H4 (cell line): Measurements from ENCODE around the gene TMEM86B. TPM values are rescaled to one million over a fixed set of nuclear protein-coding genes. Genes with fewer than 3 reads are reported as not detected.
A peak's percentile ranks its signal among the peaks of the same experiment; 100 is the strongest.
"Not testable (repeated sequence)": the region's sequence is repeated elsewhere in the genome, so short reads cannot be mapped to it uniquely, and the experiment has no call there.

Source experiments
- DNase-seq: peaks from one replicate; pipeline ENCODE4 v3.0.0-alpha.2; 2015; ENCODE audit warnings: low spot score
- total RNA-seq: library from RNA; depleted of rRNA; stranded (reverse); fragments of >200 nt; shearing (Covaris generic); gene quantifications from 2 replicates; pipeline ENCODE4 v1.2.3, GENCODE V29; 2014

Gene TMEM86B
- total RNA-seq, 1 experiment from 2014 or later: 0.81 TPM

DNA sequence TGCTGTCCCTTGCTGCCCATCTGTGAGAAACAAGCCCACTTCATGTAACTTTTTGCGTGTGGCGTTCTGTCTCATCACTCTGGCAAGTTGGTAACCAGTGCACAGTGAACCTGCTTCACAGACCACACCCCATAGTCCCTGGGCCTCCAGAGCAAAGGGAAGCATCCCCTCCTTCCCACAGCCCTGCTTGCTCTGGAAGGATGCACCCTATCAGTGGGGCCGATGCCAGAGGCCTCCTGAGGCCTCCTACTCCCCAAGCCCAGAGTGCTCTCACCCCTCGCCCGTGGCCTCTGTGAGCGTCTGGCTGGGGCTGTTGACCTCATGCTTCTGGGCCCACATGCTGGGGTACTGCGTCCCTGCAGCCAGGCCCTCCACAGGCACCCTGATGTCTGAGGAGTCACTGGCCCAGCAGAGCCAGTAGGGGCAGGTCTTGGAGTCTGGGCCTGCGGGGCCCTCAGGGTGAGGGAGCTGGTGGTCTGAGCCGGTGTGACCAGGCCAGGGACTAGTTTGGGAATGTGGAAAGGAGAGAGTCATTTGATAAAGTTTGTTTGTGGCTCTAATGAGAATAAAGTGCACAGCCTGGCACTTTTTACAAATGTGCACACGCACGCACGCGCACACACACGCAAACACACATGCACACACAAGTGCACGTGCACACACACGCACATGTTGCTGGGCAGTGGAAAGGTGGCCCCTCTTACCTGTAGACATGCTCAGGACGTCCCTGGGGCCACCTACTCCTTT is 5.1 kb downstream of the TMEM86B start:
- no peak for DNase-seq

DNA sequence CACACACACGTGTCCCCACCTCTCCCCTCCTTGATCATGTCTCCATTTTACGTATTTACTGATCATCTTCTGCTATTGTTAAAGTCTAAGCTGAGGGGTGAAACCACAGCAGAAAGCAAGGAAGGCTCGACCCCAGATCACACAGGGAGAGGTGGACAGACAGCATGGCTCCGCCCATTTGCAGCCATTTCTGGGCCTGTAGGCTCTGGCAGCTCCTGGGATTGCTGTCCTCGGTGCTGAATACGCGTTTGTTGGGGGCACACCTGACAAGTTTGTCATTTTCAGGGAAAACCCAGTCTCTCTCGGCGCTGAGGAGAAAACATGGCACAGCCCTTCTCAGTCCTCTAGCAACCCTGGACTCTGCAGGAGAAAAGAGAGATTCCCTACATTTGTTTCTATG is 8.0 kb downstream of the TMEM86B start:
- no peak for DNase-seq

DNA sequence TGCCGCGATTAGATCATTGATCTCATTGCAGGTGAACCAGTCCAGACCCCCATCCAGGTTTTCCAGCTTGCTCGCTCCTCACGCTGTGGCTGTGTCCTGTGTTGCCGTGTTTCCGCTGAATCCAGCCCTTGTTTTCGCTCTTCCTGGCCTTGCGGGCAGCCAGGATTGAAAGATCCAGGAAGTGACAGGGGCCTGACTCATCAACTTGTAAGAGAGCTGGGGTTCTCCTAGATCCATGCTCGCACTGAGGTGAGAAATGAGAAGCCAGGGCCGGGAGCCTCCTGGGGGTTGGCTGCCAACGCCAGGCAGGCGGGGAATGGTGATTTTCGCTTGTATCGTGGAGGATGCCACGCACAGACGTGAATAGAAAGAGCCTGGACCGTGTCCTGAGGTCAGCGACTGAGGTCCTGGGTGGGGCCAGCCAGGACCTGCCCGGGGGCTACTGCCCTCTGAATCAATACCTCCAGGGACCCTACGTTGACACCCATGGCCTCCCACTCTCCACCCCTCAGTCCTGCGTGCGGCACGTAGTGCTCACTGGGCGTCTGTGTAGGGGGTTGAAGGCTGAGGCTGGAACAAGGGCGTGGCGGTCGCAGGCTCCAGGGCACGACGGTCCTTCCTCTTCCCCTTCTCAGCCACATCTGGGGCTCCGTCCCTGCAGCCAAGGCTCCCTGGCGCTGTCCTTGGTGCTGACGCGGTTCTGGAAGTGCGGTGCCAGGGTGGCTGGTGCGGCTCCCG is 11.9 kb downstream of the TMEM86B start:
- peak; percentile 100 for DNase-seq

DNA sequence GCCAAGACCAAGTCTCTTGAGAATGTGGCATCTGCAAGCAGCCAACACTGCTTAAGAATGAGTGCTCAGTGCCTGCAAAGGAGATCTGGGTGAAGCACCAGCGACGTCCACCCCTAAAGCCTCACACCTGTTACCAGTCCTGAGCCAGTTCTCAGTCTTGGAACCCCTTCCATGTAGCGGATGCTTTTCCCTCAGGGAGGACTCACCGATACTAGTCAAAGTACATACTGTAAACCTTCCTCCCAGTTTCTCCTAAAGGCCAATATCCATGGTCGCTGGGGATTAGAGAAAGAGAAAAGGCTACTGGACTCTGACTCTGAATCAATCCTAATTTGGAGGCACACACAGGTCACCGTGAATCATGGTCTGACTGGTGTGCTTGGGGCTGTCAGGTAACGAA is 15.0 kb downstream of the TMEM86B start:
- no peak for DNase-seq

DNA sequence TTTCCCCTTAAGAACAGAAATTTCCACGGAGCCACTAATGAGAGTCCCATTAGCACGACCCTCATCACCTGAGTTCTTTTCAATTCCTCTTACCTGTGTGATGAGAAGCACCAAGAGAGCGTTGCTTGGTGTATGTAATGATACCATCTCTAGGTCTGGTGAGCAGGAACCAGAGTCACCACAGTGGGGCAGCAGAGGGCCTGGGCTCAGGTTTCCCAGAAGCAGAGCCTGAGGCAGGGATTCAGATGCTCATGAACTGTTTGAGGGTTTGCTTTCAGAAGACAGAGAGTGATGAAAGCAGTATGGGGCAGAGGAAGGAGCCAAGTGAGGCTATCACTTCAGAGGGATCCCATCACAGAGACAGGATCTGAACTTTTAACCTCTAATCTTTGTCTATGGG is 16.1 kb downstream of the TMEM86B start:
- DNase-seq: peak; percentile 57

DNA sequence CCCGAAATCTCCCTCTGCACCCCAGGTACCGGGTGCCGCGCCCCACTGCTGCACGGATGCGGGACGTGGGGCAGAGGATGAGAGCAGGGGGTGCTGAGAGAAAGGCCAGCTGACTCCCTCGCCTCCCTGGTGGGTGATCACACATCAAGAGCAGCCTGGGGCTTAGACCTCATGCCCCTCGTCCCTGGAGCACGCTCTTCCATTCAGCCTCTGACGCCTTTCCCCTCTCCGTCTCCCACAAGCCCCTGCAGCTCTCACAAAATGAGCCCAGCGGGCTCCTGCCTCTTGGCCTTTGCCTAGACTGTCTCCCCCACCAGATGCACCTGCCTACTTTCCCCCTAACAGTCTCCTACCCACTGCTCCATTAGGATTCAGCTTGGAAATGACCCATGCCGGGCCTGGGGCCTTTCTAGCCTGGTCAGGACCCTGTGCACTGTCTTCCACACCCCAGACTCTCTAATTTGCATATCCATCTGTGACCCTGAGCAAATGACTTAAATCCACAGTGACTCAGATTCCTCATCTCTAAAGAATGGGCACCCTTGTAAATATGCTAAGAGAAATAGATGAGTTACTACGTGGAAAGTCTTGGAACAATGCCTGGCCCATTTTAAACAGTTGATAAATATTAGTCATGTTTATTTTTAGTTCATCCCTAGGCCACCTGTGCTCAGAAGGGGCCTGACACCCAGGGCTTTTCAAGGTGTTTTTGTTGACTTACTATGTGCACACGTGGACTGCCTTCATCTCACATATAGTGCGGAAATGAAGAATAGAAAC is 18.7 kb downstream of the TMEM86B start:
- DNase-seq: peak; percentile 79

DNA sequence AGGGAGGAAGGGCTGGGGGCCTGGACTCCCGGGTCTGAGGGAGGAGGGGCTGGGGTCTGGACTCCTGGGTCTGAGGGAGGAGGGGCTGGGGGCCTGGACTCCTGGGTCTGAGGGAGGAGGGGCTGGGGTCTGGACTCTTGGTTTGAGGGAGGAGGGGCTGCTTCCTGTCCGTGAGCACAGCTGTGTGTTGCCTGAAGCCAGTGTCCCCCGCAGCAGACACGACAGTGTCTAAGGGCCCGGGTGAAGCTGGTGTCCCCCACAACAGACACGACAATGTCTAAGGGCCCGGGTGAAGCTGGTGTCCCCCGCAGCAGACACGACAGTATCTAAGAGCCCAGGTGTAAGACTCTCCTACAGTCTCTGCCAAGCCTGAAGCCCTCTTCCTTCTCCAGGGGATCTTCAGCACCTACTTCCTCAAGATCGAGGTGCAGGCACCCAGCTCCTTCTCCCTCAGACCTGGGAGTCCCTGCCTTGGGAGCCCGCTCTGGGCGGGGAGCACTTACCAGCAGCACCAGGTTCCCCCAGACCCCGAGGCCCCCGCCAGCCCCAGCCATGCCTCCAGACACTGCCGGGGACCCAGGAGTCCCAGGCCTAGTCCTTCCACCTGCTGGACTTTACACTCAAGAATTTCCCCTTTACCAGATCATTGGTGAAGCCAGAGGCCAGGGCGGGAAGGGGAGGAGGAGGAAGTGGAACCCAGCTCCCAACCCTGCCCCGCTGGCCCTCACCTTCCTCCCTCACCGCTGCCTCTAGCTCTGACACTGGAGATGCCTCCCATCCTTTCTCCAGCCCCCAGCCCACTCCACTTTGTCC is 19.5 kb downstream of the TMEM86B start, which contains the start of gene PTPRH:
PTPRH (minus strand) TSS at position 622 of the 813 bp plus-strand sequence; CDS start at position 554, 68 bp downstream.
- DNase-seq: no peak

DNA sequence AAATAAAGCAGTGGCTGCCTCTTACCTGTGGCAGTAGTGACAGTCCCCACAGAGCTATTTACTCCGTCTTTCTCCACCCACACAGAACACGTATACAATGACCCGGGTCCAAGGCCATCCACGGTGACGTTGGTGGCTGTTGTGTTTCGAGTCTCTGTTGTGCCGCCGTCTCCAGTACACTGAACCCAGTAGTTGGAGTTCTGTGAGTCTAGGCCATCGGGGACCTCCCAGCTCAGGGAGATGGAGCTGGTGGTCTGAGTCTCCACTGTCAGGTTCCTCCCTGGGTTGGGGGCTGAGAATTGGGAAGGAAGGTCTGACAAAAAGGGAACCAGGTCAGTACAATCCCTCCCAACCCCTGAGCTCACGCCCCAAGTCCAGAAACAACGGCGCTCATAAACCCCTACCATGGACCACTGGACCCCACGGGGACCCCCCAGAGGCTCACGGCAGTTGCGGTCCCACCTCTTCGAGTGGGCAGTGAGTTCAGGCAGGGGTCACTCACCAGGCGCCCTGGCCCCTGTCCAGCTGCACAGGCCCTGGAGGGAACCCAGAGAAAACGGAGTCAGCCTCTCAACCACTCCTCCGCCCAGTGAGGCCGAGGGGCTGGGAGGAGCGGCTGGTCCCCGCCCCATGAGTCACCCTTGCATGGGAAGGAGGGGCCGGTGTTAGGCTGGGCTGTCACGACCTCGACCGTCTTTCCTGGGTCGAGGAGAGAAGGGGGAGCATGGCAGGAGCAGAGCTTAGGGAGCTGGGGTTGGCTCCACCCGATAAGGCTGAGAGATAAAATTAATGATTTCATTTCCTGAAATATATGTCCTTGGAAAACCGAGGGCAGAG is 21.7 kb downstream of the TMEM86B start:
- DNase-seq: peak; percentile 94

DNA sequence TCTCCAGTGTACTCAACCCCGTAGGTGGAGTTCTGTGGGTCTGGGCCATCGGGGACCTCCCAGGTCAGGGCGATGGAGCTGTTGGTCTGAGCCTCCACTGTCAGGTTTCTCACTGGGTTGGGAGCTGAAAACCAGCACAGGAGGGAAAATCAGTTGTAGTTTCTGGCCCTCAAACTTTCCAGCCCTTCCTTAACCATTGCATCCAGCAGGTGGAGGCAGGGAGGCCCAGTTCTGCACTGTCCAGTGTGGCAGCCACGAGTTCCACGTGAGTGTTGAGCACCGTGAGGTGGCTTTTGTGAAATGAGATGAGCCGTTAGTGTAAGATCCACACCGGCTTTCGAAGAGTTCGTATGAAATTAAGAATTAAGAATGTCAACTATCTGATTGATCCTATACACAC is 26.4 kb downstream of the TMEM86B start:
- not testable (repeated sequence) for DNase-seq

DNA sequence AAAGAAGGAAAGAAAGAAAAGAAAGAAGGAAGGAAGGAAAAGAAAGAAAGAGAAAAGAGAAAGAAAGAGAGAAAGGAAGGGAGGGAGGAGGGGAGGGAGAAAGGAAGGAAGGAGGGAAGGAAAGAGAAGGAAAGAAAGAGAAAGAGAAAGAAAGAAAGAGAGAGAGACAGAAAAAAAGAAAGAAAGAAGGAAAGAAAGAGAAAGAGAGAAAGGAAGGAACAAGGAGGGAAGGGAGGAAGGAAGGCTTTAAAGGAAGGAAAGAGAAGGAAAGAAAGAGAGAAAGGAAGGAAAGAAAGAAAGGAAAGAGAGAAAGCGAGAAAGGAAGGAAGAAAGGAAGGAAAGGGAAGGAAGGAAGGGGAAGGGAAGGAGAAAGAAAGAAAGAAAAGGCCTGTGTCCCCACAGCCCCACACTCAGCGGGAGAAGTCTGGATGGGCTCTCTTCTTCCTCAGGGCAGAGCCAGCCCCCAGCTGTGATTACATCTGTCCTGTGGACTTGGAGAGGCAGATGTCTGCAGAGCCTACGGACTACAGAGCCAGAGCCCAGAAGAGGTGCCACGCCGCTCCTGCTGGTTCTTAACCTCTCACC is 28.9 kb downstream of the TMEM86B start:
- no peak for DNase-seq

DNA sequence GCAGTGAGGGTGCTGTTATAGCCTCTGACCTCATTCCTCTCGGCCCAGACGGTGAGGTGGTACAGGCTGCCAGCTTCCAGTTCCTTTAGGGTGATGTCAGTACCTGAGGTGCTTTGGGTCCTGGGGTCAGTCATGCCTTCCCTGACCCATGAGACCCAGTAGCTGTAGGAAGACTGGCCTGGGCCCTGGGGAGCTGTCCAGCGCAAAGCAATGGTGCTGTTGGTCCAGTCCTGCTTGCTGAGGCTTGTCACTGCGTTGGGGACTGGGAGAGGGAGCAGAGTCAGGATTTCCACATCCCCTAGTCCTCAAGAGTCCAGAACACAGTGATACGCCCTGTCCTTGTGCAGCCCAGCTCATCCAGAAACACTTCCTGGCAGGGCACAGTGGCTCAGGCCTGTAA is 29.9 kb downstream of the TMEM86B start:
- no peak for DNase-seq

DNA sequence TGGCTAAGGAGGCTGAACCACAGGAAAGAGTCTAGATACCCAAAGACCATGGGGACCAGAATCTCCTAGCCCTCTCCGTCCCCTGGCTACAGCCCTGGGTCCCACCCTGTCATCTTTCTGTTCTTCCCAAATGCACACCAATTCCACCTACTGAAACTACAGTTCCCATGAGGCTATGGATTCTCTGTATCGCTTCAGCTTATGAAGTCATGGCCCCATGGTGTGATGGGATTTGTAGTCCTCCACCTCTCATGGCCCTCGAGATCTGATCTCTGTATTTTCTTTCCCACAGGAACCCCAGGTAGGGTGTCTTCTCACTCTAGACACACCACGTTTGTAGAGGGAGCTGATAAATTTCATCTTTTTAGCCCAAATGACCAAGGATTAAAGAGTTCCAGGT is 31.0 kb downstream of the TMEM86B start:
- no peak for DNase-seq

DNA sequence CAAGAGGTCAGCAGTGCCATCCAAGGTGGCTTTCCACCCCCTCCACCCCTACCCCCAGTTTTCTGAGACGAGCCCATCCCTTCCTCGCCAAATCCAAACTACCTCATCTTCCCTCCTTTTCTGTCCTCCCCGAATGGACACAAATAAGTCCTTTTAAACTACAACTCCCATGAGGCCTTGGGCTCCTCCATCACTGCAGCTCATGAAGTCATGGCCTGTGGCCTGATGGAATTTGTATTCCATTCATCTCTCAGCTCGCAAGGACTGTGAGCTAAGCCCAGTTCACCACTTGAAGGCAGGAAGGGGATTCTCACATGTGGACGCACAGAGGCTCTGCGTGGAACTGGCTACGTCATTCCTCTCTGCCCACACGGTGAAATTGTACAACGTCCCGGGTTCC is 31.8 kb downstream of the TMEM86B start:
- DNase-seq: no peak

DNA sequence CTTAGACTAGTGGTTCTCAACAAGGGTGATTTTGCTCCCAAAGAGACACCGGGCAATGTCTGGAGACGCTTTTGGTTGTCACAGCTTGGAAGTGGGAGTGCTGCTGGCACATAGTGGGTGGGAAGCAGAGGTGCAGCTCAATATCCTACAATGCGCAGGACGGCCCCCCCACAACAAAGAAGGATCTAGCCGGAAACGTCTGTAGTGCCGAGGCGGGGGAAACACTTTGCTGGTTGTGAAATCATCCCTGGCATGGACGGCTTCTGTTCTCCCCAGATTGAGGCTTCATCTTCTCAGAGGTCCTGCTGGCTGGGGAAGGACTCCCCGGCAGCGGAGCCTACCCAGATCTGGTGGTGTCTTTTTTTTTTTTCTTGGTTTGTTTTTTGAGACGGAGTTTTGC is 35.1 kb downstream of the TMEM86B start:
- no peak for DNase-seq

DNA sequence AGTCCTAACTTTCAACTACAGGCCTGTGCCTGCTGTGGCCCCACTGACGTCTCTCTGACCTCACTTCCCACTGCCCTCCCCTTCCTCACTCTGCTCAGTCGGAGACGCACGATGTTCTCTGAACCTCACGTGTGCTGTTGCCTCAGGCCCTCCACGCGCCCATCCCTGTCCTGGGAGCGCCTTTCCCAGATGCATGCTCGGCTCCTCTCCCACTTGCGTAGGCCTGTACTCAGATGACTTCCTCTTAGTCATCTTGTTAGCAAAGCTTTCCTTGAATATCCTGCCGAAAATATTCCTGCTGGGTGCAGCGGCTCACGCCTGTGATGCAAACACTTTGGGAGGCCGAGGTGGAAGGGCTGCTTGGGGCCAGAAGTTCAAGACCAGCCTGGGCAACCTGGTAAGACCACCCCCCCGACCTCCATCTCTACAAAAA is 39.1 kb downstream of the TMEM86B start:
- peak; percentile 98 for DNase-seq

DNA sequence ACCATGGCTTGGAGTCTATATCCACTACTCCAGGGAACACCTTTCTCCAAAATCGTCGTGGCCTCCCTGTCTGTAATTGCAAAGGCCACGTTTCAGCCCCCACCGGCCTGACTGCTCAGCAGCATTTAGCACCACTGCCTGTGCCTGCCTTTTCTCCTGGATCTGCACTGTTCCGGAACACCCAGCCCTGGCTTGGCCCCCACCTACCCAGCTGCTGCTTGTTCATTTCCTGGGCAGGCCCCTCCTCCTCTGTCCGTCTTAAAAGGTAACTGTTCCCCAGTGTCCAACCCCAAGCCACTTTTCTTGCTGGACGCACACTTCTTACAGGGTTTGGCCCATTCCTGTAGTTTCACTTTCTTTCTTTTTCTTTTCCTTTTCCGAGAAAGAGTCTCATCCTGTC is 39.9 kb downstream of the TMEM86B start:
- DNase-seq: no peak

DNA sequence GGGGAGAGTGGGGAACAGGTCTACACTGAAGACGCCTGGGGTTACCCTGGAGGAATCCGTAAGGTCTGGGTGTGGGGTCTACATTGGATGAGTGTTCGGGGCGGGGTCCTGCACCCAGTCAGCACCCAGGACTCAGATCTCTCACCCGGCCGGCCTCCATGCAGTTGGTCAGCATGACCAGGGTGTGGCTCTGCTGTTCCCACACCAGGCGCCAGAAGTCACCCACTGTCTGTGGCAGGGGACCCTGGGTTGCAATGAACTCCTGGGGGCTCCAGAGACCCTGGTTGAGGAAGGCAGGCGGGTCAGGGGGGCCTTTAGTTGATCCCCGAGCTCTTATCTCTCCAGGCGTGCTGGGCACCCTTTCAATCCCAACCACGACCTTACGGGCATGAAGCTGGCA is 42.5 kb downstream of the TMEM86B start:
- no peak for DNase-seq

DNA sequence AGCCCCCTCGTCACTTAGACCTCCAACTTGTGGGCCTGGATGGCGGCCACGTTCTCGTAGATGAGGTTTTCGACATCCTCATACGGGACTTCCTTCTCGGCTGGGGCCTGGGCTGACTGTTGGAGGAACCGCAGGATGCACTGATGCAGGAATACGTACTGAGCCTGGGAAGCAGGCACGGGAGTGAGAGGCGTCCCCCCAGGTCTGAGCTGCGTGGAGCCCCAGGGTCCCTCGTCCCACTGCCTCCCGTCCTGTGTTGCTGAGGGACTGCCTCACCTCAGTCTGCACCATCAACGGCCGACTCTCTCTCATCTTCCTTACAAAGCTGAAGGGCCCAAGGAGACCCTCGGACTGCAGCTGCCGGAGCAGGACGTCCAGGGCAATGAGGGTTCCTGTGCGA is 46.8 kb downstream of the TMEM86B start:
- no peak for DNase-seq

DNA sequence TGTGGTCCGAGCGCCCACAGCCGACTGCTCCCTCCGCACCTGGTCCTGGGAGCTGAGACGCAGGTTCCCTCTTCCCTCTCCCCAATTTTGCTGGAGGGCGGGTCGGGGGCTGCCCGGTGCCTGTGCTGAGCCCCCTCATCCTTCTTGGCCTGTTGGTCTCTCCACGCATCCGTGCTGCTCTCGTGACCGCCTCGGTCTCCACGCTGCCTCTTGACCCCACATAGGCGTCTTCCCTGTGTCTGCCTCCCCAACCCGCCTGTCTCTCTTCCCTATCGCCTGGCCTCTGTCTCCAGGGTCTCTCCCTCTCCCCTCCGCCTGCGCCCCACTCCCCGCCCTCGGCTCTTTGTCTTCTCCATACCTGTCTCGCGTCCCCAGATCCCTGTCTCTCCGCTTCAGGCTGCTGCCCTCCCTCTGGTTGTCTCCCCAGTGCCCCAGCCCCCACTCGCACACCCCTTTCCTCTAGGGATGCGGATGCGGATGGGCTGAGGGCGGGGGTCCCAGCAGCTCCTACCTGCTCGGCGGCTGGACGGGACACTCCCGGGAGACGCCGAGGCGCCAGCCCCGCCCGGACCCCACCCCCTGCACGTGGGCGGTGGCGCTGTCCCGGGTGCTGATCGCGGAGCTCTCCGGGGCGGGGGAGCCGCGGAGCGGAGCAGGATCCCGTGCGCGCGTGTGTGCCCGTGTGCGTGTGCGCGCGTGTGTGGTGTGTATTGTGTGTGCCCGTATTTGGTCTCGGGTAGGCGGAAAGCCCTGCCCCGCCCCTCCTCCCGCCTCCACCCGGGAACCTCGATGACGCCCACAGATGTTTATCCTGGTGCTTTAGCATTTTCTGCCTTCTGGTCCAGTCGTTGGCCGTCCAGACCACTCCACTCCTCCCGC is 48.7 kb downstream of the TMEM86B start, which contains the start of gene SYT5:
SYT5 (minus strand) TSS at position 684 of the 879 bp plus-strand sequence. CDS start 1,248 bp downstream, outside the sequence.
- DNase-seq: no peak
